ENCODE data around the gene CRKL. TPM values are rescaled to one million over a fixed set of nuclear protein-coding genes. Genes with fewer than 3 reads are reported as not detected.

CRKL gene
- total RNA-seq, 1 donor from 2014 or later: 72.9 TPM

DNA sequence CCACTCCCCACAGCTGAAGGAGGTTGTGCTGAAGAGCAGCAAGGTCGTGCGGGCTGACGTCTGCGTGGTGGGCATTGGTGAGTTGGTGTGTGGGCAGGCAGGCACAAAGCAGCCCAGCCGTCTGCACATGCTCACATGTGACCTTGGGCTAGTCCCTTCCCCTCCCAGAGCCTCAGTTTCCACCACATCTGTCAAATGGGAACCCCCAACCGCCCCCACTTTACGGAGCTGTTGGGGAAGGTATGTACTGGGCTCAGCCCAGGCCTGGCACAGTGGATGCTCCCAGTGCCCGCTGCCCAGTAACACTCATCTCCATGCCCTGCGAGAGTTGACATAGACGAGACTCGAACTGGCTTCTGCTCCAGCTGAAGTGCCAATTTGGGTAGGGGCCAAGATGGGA is 59.8 kb downstream of the CRKL start:
- DNase-seq (ENCODE audit: low read depth): no peak
- H3K27me3 ChIP-seq (ENCODE audit: control insufficient read depth, insufficient read depth, low read length): no peaks in the 10 kb centered on the region
- H3K4me3 ChIP-seq (ENCODE audit: low read depth, low read length): no peak overlapping the region
- TF ChIP-seq, protein P1, sequence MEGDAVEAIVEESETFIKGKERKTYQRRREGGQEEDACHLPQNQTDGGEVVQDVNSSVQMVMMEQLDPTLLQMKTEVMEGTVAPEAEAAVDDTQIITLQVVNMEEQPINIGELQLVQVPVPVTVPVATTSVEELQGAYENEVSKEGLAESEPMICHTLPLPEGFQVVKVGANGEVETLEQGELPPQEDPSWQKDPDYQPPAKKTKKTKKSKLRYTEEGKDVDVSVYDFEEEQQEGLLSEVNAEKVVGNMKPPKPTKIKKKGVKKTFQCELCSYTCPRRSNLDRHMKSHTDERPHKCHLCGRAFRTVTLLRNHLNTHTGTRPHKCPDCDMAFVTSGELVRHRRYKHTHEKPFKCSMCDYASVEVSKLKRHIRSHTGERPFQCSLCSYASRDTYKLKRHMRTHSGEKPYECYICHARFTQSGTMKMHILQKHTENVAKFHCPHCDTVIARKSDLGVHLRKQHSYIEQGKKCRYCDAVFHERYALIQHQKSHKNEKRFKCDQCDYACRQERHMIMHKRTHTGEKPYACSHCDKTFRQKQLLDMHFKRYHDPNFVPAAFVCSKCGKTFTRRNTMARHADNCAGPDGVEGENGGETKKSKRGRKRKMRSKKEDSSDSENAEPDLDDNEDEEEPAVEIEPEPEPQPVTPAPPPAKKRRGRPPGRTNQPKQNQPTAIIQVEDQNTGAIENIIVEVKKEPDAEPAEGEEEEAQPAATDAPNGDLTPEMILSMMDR (IDR thresholded peaks at IDR 0.05; ENCODE audit: insufficient read depth, low read length, severe bottlenecking): no peak
- no peak for FAIRE-seq
- H3K36me3 ChIP-seq (ENCODE audit: control insufficient read depth, insufficient read depth, low read length): no peaks in the 10 kb centered on the region

DNA sequence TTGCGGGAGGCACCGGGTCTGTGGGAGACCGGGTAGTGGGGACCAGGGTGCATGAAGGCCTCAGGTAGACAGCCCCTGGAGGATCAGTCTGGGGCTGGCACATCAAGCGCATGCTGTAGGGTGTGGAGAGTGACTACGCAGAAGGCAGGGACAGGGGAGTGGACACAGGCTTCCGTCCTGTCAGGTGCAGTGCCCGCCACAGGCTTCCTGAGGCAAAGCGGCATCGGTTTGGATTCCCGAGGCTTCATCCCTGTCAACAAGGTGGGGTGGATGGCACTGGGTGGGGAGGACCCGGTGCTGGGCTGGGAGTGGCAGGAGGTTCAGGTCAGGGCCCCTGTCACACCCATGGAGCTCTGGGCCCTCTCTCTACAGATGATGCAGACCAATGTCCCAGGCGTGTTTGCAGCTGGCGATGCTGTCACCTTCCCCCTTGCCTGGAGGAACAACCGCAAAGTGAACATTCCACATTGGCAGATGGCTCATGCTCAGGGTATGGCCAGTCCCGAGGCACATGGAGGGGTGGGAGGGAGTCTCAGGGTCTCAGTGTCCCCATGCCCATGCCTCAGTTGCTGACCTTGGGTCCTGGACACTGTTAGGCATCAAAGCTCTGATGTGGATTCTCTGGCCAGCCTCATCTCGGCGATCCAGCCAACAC is 60.4 kb downstream of the CRKL start:
- no peaks in the 10 kb centered on the region for H3K36me3 ChIP-seq (ENCODE audit: control insufficient read depth, insufficient read depth, low read length)
- H3K4me3 ChIP-seq (ENCODE audit: low read depth, low read length): no peak overlapping the region
- TF ChIP-seq, protein P1 (IDR thresholded peaks at IDR 0.05; ENCODE audit: insufficient read depth, low read length, severe bottlenecking): no peak
- DNase-seq (ENCODE audit: low read depth): no peak
- no peaks in the 10 kb centered on the region for H3K27me3 ChIP-seq (ENCODE audit: control insufficient read depth, insufficient read depth, low read length)
- FAIRE-seq: no peak

DNA sequence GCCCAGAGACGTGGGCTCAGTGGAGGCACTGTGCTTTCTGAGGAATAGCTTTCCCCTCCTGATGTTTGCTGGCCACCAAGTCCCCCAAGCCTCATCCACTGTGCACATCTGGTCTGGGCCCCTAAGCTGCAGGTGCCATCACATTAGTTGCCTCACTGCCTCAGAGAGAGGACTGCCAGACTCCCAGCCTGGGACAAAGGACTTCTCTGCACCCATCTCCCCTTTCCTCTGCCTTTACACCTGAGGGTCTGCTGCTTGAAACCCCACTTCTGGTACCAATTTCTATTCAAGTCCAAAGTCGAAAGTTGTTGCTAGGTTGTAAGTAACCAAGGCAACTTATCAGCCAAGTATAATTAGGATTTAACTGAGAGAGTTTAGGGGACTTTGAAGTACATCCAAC is 61.2 kb downstream of the CRKL start:
- H3K27me3 ChIP-seq (ENCODE audit: control insufficient read depth, insufficient read depth, low read length): no peaks in the 10 kb centered on the region
- no peaks in the 10 kb centered on the region for H3K36me3 ChIP-seq (ENCODE audit: control insufficient read depth, insufficient read depth, low read length)
- TF ChIP-seq, protein P1 (IDR thresholded peaks at IDR 0.05; ENCODE audit: insufficient read depth, low read length, severe bottlenecking): no peak
- FAIRE-seq (no peak), DNase-seq (ENCODE audit: low read depth) (no peak)
- H3K4me3 ChIP-seq (ENCODE audit: low read depth, low read length): no peak overlapping the region

DNA sequence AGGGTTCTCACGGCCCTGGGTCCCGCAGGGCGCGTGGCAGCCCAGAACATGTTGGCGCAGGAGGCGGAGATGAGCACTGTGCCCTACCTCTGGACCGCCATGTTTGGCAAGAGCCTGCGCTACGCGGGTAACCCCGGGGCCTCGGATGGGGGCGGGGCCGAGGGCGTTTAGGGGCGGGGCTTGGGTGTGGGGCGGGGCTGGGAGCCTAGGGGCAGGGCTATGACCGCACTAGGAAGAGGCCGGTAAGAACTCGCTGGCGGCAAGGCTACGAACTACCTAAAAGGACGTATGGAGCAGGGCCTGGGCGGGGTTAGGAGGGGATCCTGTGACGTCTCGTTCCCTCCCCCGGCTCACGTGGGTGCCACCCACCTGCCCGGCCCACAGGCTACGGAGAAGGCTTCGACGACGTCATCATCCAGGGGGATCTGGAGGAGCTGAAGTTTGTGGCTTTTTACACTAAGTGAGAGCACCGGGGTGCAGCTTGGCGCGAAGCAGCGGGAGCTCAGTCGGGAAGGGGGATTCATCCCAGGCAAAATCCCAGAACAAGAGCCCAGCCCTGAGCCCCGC is 62.1 kb downstream of the CRKL start:
- DNase-seq (ENCODE audit: low read depth): peak; percentile 83

DNA sequence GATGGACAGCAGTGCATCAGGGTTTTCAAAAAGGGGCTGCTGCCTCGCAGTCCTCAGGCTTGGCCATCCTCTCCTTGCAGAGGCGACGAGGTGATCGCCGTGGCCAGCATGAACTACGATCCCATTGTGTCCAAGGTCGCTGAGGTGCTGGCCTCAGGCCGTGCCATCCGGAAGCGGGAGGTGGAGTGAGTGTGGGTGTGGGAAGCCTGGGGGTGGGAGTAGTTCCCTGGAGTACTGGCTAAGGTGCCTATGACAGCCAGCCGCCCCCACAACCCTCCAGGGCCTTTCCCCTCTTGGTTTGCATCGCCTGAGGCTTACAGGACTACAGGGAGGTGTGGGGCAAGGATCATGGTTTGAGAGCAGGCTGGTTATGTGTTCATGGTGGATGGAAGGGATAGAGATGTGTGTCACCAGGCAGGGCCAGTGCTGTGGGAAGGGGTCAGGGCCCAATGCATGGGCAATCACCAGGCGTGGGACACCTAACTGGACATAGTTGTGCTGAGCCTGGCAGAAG is 62.8 kb downstream of the CRKL start:
- peak overlapping the region; percentile 11 for H3K4me3 ChIP-seq (ENCODE audit: low read depth, low read length)
- peaks cover 4% of the 10 kb centered on the region for H3K36me3 ChIP-seq (ENCODE audit: control insufficient read depth, insufficient read depth, low read length)
- TF ChIP-seq, protein P1 (IDR thresholded peaks at IDR 0.05; ENCODE audit: insufficient read depth, low read length, severe bottlenecking): no peak
- H3K27me3 ChIP-seq (ENCODE audit: control insufficient read depth, insufficient read depth, low read length): no peaks in the 10 kb centered on the region
- FAIRE-seq (no peak), DNase-seq (ENCODE audit: low read depth) (no peak)

More for the DNA sequence above, 62.1 kb downstream of the CRKL start:
- Histone ChIP-seq H3K36me3 (ENCODE audit: control insufficient read depth, insufficient read depth, low read length) (peaks cover 4% of the 10 kb centered on the region), H3K4me3 (ENCODE audit: low read depth, low read length) (peak overlapping the region; percentile 11), H3K27me3 (ENCODE audit: control insufficient read depth, insufficient read depth, low read length) (no peaks in the 10 kb centered on the region)
- no peak for FAIRE-seq
- TF ChIP-seq, protein P1 (IDR thresholded peaks at IDR 0.05; ENCODE audit: insufficient read depth, low read length, severe bottlenecking): no peak
